ENCODE measurements around the gene TMEM178B.

GRCh38 chr7:141262101-141263090, 188.5 kb downstream of the TMEM178B start:
- peak in 1 of 3 experiments; percentile 4 for TF ChIP-seq CTCF (IDR thresholded peaks at IDR 0.05)
- no peak for TF ChIP-seq POLR2A (IDR thresholded peaks at IDR 0.05; ENCODE audit: low read depth)
- no peak for TF ChIP-seq POLR2AphosphoS5 (IDR thresholded peaks at IDR 0.05)

Measured in esophagus muscularis mucosa (tissue), 3 donors.